Neuronal stem cell (in vitro differentiated cells): ENCODE data around the gene GFPT2.

Experiments
- DNase-seq: peaks from one replicate; pipeline ENCODE4 v3.0.0-alpha.2; 2013; ENCODE audit warnings: low spot score
- H2AFZ ChIP-seq: one replicate; pipeline ENCODE4 v1.6.1; 2013; ENCODE audit warnings: mild to moderate bottlenecking, low read length, inconsistent platforms
- H2AK5ac ChIP-seq: 2 replicates; pipeline ENCODE4 v1.6.1; 2013; ENCODE audit warnings: low read depth, mild to moderate bottlenecking, inconsistent platforms, low read length, moderate library complexity, mixed read lengths
- H2BK120ac ChIP-seq: 2 replicates; pipeline ENCODE4 v1.6.1; 2013; ENCODE audit warnings: low read depth, mild to moderate bottlenecking, inconsistent platforms, low read length, moderate library complexity, mixed read lengths
- H2BK12ac ChIP-seq: one replicate; pipeline ENCODE4 v1.6.1; 2013; ENCODE audit warnings: low read length, inconsistent platforms
- H2BK15ac ChIP-seq: 2 replicates; pipeline ENCODE4 v1.6.1; 2013; ENCODE audit warnings: mild to moderate bottlenecking, low read length, inconsistent platforms, mixed read lengths
- H2BK5ac ChIP-seq: one replicate; pipeline ENCODE4 v1.6.1; 2013; ENCODE audit warnings: inconsistent platforms, mild to moderate bottlenecking, low read length, moderate library complexity
- H3K14ac ChIP-seq: one replicate; pipeline ENCODE4 v1.6.1; 2013; ENCODE audit warnings: low read length, inconsistent platforms
- H3K18ac ChIP-seq: 2 replicates; pipeline ENCODE4 v1.6.1; 2013; ENCODE audit warnings: low read length, inconsistent platforms
- H3K23ac ChIP-seq: 2 replicates; pipeline ENCODE4 v1.6.1; 2013; ENCODE audit warnings: low read depth, mild to moderate bottlenecking, mixed read lengths, low read length, inconsistent platforms; ENCODE audit not compliant: poor library complexity
- H3K27ac ChIP-seq: replicated peaks from 3 replicates; pipeline ENCODE4 v1.5.1; 2013; ENCODE audit warnings: low read length, inconsistent platforms
- H3K27me3 ChIP-seq, 3 experiments: 2 replicates each; pipeline ENCODE4 v1.6.1; 2013; ENCODE audit warnings: low read length in 3 of 3, mild to moderate bottlenecking in 2 of 3, inconsistent platforms in 1 of 3, low read depth in 1 of 3, mixed read lengths in 1 of 3, moderate library complexity in 1 of 3; ENCODE audit not compliant: control insufficient read depth in 3 of 3, insufficient read depth in 3 of 3
- H3K36me3 ChIP-seq, 2 donors: replicated peaks in 1 of 2; 2 replicates each; pipeline ENCODE4 v1.6.1; 2013; ENCODE audit warnings: low read length in 2 of 2; ENCODE audit not compliant: control insufficient read depth in 2 of 2, insufficient read depth in 2 of 2
- H3K4ac ChIP-seq: 2 replicates; pipeline ENCODE4 v1.6.1; 2013; ENCODE audit warnings: inconsistent platforms, mild to moderate bottlenecking, low read length, moderate library complexity
- H3K4me1 ChIP-seq, 2 donors: 1 replicate in 1 of 2; 2 replicates in 1 of 2; pipeline ENCODE4 v1.6.1; 2013; ENCODE audit warnings: low read length in 2 of 2, low read depth in 1 of 2; ENCODE audit not compliant: control insufficient read depth in 2 of 2, insufficient read depth in 1 of 2
- H3K4me2 ChIP-seq: one replicate; pipeline ENCODE4 v1.6.1; 2013; ENCODE audit warnings: mild to moderate bottlenecking, low read length, inconsistent platforms; ENCODE audit not compliant: insufficient read depth, poor library complexity, severe bottlenecking
- H3K4me3 ChIP-seq, 2 donors: 2 replicates each; pipeline ENCODE4 v1.5.1; 2013; ENCODE audit warnings: low read length in 2 of 2, mild to moderate bottlenecking in 2 of 2, inconsistent platforms in 1 of 2, moderate library complexity in 1 of 2
- H3K79me1 ChIP-seq: one replicate; pipeline ENCODE4 v1.6.1; 2013; ENCODE audit warnings: low read depth, mild to moderate bottlenecking, inconsistent platforms, low read length, moderate library complexity
- H3K9ac ChIP-seq: one replicate; pipeline ENCODE4 v1.6.1; 2013; ENCODE audit warnings: mild to moderate bottlenecking, low read depth, low read length, inconsistent platforms; ENCODE audit not compliant: poor library complexity
- H3K9me3 ChIP-seq, 2 donors: replicated peaks in 1 of 2; 2 replicates each; pipeline versions ENCODE3 to v1.6.1; 2013; ENCODE audit warnings: low read length in 2 of 2, mild to moderate bottlenecking in 2 of 2, inconsistent platforms in 1 of 2, low read depth in 1 of 2, mixed read lengths in 1 of 2, moderate library complexity in 1 of 2; ENCODE audit not compliant: control insufficient read depth in 2 of 2, insufficient read depth in 1 of 2
- H4K8ac ChIP-seq: one replicate; pipeline ENCODE4 v1.6.1; 2013; ENCODE audit warnings: low read depth, mild to moderate bottlenecking, inconsistent platforms, low read length, moderate library complexity
- H4K91ac ChIP-seq: one replicate; pipeline ENCODE4 v1.6.1; 2013; ENCODE audit warnings: low read length, low read depth, mild to moderate bottlenecking, inconsistent platforms; ENCODE audit not compliant: poor library complexity
- WGBS, 2 donors: extraction: QIAGEN DNeasy Blood & Tissue Kit; methylation state at CpG; one replicate each; pipeline ENCODE4 v1.1.7; 2013; ENCODE audit warnings: missing lambda C conversion rate in 2 of 2, mixed read lengths in 1 of 2; ENCODE audit not compliant: insufficient read length in 2 of 2, insufficient replicate concordance in 1 of 2; ENCODE audit errors: extremely low coverage in 2 of 2; 5-methylcytosine and 5-hydroxymethylcytosine counted together

Gene GFPT2

GRCh38 chr5:180350711-180351465, 2.2 kb downstream of the GFPT2 start:
- Histone ChIP-seq H3K79me1 (peaks cover 11% of the 10 kb centered on the region), H3K4me3 (no peak overlapping the region), H2BK5ac (no peak overlapping the region), H2AFZ (no peak overlapping the region), H3K23ac (no peak overlapping the region), H3K9ac (no peak overlapping the region), H3K27ac (no peak overlapping the region), H3K4me1 (peaks cover 8 to 14% of the 10 kb centered on the region in 2 donors), H2AK5ac (no peak overlapping the region), H4K91ac (no peak overlapping the region), H2BK15ac (no peak overlapping the region), H3K27me3 (peaks cover 0 to 23% (median 18%) of the 10 kb centered on the region in 3 experiments), H3K36me3 (no peaks in the 10 kb centered on the region), H2BK120ac (no peak overlapping the region), H4K8ac (no peak overlapping the region), H3K4me2 (no peak overlapping the region), H3K4ac (no peak overlapping the region), H3K9me3 (no peaks in the 10 kb centered on the region), H2BK12ac (no peak overlapping the region), H3K14ac (no peak overlapping the region), H3K18ac (no peak overlapping the region)
- DNase-seq: no peak
- WGBS, 2 donors: no CpG with 5 or more reads among the region's 11 CpGs

- no peak overlapping the region for H3K27ac ChIP-seq
- H2AFZ ChIP-seq: no peak overlapping the region
- H2BK120ac ChIP-seq: no peak overlapping the region
- no peak overlapping the region for H4K8ac ChIP-seq
- H3K9me3 ChIP-seq: no peaks in the 10 kb centered on the region
- no peak overlapping the region for H3K4me3 ChIP-seq
- no peak overlapping the region for H4K91ac ChIP-seq
- no CpG with 5 or more reads among the region's 7 CpGs for WGBS, 2 donors
- no peaks in the 10 kb centered on the region for H3K36me3 ChIP-seq
- no peak overlapping the region for H3K4ac ChIP-seq
- no peak for DNase-seq
- peaks cover 13% of the 10 kb centered on the region for H3K79me1 ChIP-seq
- no peak overlapping the region for H2AK5ac ChIP-seq
- H2BK15ac ChIP-seq: no peak overlapping the region
- H3K4me1 ChIP-seq: peaks cover 8 to 15% of the 10 kb centered on the region in 2 donors
- no peak overlapping the region for H3K4me2 ChIP-seq
- H3K18ac ChIP-seq: no peak overlapping the region
- H3K27me3 ChIP-seq: peaks cover 0 to 18% (median 18%) of the 10 kb centered on the region in 3 experiments
- H3K23ac ChIP-seq: no peak overlapping the region
- H2BK5ac ChIP-seq: no peak overlapping the region
- H2BK12ac ChIP-seq: no peak overlapping the region
- no peak overlapping the region for H3K14ac ChIP-seq
- H3K9ac ChIP-seq: peak overlapping the region; percentile 18
Observed at GRCh38 chr5:180350296-180350695, 2.8 kb downstream of the GFPT2 start.

- peaks cover 14% of the 10 kb centered on the region for H3K79me1 ChIP-seq
- no peak overlapping the region for H4K8ac ChIP-seq
- H3K4me2 ChIP-seq: no peak overlapping the region
- no peak overlapping the region for H3K14ac ChIP-seq
- no peak overlapping the region for H3K27ac ChIP-seq
- H2AFZ ChIP-seq: no peak overlapping the region
- DNase-seq: no peak
- no peak overlapping the region for H4K91ac ChIP-seq
- no peak overlapping the region for H2BK12ac ChIP-seq
- H2AK5ac ChIP-seq: no peak overlapping the region
- peaks cover 0 to 10% (median 9%) of the 10 kb centered on the region in 3 experiments for H3K27me3 ChIP-seq
- peaks cover 9 to 15% of the 10 kb centered on the region in 2 donors for H3K4me1 ChIP-seq
- no peak overlapping the region for H2BK5ac ChIP-seq
- no peaks in the 10 kb centered on the region for H3K36me3 ChIP-seq
- H3K9me3 ChIP-seq: no peaks in the 10 kb centered on the region
- no peak overlapping the region for H2BK120ac ChIP-seq
- no peak overlapping the region for H3K9ac ChIP-seq
- no CpG with 5 or more reads among the region's 8 CpGs for WGBS, 2 donors
- no peak overlapping the region for H3K23ac ChIP-seq
- H3K4ac ChIP-seq: no peak overlapping the region
- no peak overlapping the region for H3K18ac ChIP-seq
- no peak overlapping the region for H2BK15ac ChIP-seq
- no peak overlapping the region for H3K4me3 ChIP-seq
Observed at GRCh38 chr5:180349391-180349790, 3.7 kb downstream of the GFPT2 start.

GRCh38 chr5:180348336-180348735, 4.8 kb downstream of the GFPT2 start:
- H2BK12ac ChIP-seq: no peak overlapping the region
- no peak overlapping the region for H3K14ac ChIP-seq
- no peaks in the 10 kb centered on the region for H3K9me3 ChIP-seq
- no peak overlapping the region for H3K4me2 ChIP-seq
- H3K79me1 ChIP-seq: peaks cover 14% of the 10 kb centered on the region
- H3K27ac ChIP-seq: no peak overlapping the region
- no peak overlapping the region for H3K4ac ChIP-seq
- H3K27me3 ChIP-seq: no peaks in the 10 kb centered on the region
- H3K9ac ChIP-seq: no peak overlapping the region
- H2AK5ac ChIP-seq: no peak overlapping the region
- H2BK120ac ChIP-seq: no peak overlapping the region
- no peak overlapping the region for H2AFZ ChIP-seq
- no peak overlapping the region for H3K23ac ChIP-seq
- no peak for DNase-seq
- no peak overlapping the region for H2BK5ac ChIP-seq
- peaks cover 16 to 19% of the 10 kb centered on the region in 2 donors for H3K4me1 ChIP-seq
- H4K8ac ChIP-seq: no peak overlapping the region
- no peak overlapping the region for H3K4me3 ChIP-seq
- no peak overlapping the region for H4K91ac ChIP-seq
- no peaks in the 10 kb centered on the region for H3K36me3 ChIP-seq
- H3K18ac ChIP-seq: no peak overlapping the region
- no peak overlapping the region for H2BK15ac ChIP-seq
- no CpG with 5 or more reads among the region's 7 CpGs for WGBS, 2 donors
